GM21717 (cell line): ENCODE results near the gene TASP1.

Experiments used
- ATAC-seq: cut with Tn5 transposase; IDR thresholded peaks from one replicate; pipeline ENCODE4 v1.9.1; 2021; ENCODE audit warnings: mild to moderate bottlenecking, moderate library complexity; ENCODE audit not compliant: unreplicated experiment

The TASP1 gene

GRCh38 chr20:13580707-13581106 is 58.0 kb downstream of the TASP1 start:
- no peak for ATAC-seq

GRCh38 chr20:13574071-13574470 is 64.7 kb downstream of the TASP1 start:
- no peak for ATAC-seq

- no peak for ATAC-seq
Measured at GRCh38 chr20:13571662-13572061, 67.1 kb downstream of the TASP1 start.

DNA sequence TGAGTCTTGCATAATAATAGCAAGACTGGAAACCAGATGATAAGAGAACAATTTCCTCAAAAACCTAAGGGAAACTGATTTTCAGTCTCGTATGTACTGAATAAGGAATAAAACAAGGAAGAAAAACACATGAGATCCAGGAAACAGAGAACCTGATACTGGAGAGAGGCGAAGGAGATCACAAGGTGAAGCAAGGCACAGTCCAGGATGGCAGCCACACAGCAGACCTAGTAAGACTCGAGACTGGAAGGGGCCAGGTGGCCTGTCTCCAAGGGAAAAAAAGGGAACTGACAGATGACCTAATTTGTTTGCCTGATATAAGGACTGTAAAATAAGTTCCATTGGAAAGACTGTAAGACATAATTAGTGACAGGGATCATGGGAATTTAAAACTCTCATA is 71.1 kb downstream of the TASP1 start:
- no peak for ATAC-seq

- no peak for ATAC-seq
Measured at GRCh38 chr20:13563854-13564253, 74.9 kb downstream of the TASP1 start.

- no peak for ATAC-seq
Measured at GRCh38 chr20:13554706-13555105, 84.0 kb downstream of the TASP1 start.

DNA sequence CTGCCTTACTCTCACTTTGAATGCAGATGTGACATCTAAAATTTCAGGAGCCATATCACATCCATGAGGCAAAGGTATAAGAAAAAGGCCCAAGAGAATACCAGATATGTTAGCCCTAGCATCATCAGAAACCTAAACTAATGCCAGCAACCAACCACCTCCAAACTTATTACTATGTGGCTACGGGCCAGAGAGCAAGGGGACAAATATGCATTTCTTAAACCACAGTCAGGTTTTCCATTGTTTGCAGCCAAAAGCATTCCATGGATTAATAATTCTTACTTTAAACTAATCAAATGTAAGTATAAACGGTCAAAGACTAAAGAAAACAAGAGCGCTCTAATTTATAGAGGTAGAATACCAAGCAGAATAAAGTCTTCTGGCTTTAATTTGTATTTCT is 84.7 kb downstream of the TASP1 start:
- ATAC-seq: no peak

DNA sequence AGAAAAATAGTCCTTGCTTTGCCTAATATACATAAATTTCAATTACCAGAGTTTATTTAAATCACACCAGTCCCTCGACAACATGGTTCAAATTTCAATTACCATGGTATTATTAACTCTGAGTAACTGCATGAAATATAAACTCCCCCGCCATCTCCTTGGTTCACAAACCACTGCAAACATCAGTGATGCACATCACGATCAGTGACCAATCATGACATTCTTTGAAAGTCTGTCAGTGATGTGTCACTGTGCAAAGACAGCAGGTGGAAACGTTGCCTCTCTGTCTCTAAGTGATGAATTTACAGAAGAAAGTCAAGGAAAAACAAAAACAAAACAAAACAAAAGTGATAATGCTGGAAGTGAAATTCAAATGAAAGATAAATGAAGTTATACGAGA is 86.7 kb downstream of the TASP1 start:
- no peak for ATAC-seq

DNA sequence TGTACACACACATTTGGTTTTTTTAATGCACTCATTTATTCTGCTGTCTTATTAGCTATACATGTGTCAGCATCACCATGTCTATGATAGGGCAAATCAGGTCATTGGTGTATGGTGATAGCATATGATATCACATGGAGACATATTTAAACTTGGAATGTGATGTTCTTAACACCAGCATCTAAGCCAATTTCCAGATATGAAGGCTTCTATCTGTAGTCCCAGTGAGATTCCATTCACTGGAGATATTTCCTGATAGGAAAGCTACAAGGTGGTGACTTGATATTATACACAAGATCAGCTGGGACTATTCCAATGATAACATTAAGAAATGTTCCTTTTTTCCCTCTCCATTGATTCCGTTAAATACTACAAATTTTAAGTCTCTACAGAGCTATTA is 89.3 kb downstream of the TASP1 start:
- ATAC-seq: no peak

- peak; percentile 73 for ATAC-seq
Measured at GRCh38 chr20:13546497-13547131, 92.1 kb downstream of the TASP1 start.

GRCh38 chr20:13545790-13546189 is 92.9 kb downstream of the TASP1 start:
- ATAC-seq: no peak

GRCh38 chr20:13543783-13544182 is 94.9 kb downstream of the TASP1 start:
- no peak for ATAC-seq

DNA sequence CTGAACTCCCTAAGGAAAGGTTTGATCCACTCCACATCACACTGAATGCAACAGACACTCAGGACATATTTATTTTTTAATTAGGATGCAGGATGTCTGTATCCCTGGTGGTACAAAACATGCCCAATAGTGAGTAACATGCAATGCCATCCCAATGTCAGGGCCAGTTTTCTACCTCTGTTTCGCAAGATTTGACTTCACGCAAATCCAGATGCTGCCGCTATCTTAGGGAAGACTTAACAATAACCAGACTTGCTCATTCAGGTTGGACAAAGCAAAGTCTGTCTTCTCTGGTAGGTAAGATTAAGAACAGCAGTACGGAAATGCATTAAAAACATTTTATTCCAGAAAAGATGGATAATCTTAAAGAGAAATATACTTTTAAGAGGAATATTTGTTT is 103.1 kb downstream of the TASP1 start:
- no peak for ATAC-seq

GRCh38 chr20:13533946-13534345 is 104.8 kb downstream of the TASP1 start:
- ATAC-seq: no peak

- no peak for ATAC-seq
Measured at GRCh38 chr20:13530146-13530545, 108.6 kb downstream of the TASP1 start.

- ATAC-seq: no peak
Measured at GRCh38 chr20:13526551-13526950, 112.2 kb downstream of the TASP1 start.

- ATAC-seq: no peak
Measured at GRCh38 chr20:13525225-13525940, 113.3 kb downstream of the TASP1 start.

DNA sequence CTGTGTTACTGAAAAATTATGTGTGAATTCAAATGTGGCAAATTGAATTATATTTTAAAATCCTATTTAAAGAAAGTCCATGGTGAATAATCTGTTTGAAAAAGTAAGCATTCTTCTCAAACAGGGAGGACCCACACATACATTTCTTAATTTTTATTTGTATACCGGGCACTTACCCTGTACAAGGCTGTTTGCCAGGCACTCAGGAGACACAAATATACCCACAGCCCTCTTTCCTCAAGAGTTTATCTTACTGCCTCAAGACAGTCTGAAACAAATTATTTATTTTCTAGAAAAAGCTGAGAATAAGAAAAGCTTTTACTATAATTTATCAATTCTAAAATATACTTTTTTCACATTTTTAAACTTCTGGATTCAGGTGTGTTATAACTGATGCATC is 114.4 kb downstream of the TASP1 start:
- no peak for ATAC-seq

GRCh38 chr20:13517831-13518230 is 120.9 kb downstream of the TASP1 start:
- no peak for ATAC-seq

DNA sequence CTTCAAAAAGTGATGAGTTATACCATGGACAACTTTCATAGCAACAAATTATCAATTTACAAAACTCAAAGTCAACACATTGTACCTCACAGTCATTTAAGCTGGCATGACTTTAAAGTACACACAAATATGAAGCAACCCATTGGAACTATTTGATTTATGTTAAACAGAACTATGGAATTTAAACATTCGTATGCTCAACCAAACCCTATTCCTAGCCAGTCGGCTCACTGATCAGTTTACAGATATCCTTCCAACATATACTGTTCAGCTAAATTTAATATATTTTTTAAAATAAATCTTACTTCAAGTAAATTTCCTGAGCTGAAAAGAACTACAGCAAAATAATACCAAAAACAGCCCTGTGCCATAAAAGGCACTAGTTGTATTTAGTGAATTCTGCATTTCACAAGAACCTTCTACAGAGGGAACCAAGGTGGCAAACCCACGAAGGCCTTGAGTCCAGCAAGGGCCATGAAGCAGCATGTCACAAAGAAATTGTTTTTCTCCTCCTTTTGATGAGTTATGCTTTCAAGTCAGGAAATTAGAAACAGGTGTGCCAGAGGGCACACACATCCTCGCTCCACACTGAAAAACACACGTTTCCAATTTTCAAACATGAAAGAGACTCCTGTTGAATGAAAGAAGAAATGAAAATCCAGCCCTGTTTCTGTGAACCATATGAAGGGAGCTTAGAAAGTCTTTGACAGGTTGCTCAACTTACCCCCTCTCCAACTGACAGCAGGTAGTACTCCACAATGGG is 122.8 kb downstream of the TASP1 start:
- no peak for ATAC-seq

- no peak for ATAC-seq
Measured at GRCh38 chr20:13515291-13515690, 123.4 kb downstream of the TASP1 start.
